DND-41 (cell line): ENCODE data around the gene CD300LG.

ENCODE experiments used
- ATAC-seq: fragments of 200-7000 bp; cut with Tn5 transposase; 3 replicates; pipeline ENCODE4 v1.9.1; 2021; ENCODE audit warnings: low read depth; ENCODE audit not compliant: insufficient read depth
- DNase-seq: peaks from one replicate; pipeline ENCODE4 v3.0.0-alpha.2; 2020
- H2AFZ ChIP-seq: 2 replicates; pipeline ENCODE4 v1.6.0; 2012; ENCODE audit warnings: low read depth, low read length
- H3K27ac ChIP-seq: 2 replicates; pipeline ENCODE4 v1.5.1; 2012; ENCODE audit warnings: low read length, inconsistent platforms
- H3K27me3 ChIP-seq: fragments of 200-600 bp; sonication (generic); 2 replicates; pipeline ENCODE4 v1.6.0; 2012; ENCODE audit warnings: low read length, mild to moderate bottlenecking, inconsistent platforms; ENCODE audit not compliant: insufficient read depth, poor library complexity
- H3K36me3 ChIP-seq: 2 replicates; pipeline ENCODE4 v1.5.1; 2012; ENCODE audit warnings: low read length, inconsistent platforms; ENCODE audit not compliant: insufficient read depth
- H3K4me1 ChIP-seq: 2 replicates; pipeline ENCODE4 v1.5.1; 2012; ENCODE audit warnings: mild to moderate bottlenecking, low read length; ENCODE audit not compliant: insufficient read depth
- H3K4me2 ChIP-seq: 2 replicates; pipeline ENCODE4 v1.6.0; 2012; ENCODE audit warnings: mild to moderate bottlenecking, moderate library complexity, low read length, inconsistent platforms; ENCODE audit not compliant: insufficient read depth
- H3K4me3 ChIP-seq, 2 experiments: fragments of 200-600 bp in 1 of 2; shearing (Covaris generic) in 1 of 2; 2 replicates each; pipeline ENCODE4 v1.5.1; 2012 to 2016; ENCODE audit warnings: inconsistent platforms in 2 of 2, low read length in 2 of 2, mild to moderate bottlenecking in 2 of 2, low read depth in 1 of 2, moderate library complexity in 1 of 2
- H3K79me2 ChIP-seq: 2 replicates; pipeline ENCODE4 v1.6.0; 2012; ENCODE audit warnings: low read length, inconsistent platforms; ENCODE audit not compliant: insufficient read depth
- H3K9ac ChIP-seq: 2 replicates; pipeline ENCODE4 v1.6.0; 2012; ENCODE audit warnings: low read depth, mild to moderate bottlenecking, inconsistent platforms, low read length, moderate library complexity
- H3K9me3 ChIP-seq: 2 replicates; pipeline ENCODE4 v1.5.1; 2012; ENCODE audit warnings: low read length, moderate library complexity, mild to moderate bottlenecking, inconsistent platforms; ENCODE audit not compliant: insufficient read depth, severe bottlenecking
- H4K20me1 ChIP-seq: 2 replicates; pipeline ENCODE4 v1.6.0; 2012; ENCODE audit warnings: low read length; ENCODE audit not compliant: insufficient read depth
- CTCF ChIP-seq: IDR thresholded peaks from 2 replicates; pipeline ENCODE4 v1.5.1; 2012; ENCODE audit warnings: borderline replicate concordance, low read length, moderate library complexity, mild to moderate bottlenecking; ENCODE audit not compliant: poor library complexity, severe bottlenecking; ENCODE audit errors: extremely low read depth
- EZH2 ChIP-seq: IDR thresholded peaks from 3 replicates; pipeline ENCODE4 v1.6.1; 2012; ENCODE audit warnings: borderline replicate concordance, low read depth, mild to moderate bottlenecking, moderate library complexity, low read length, inconsistent platforms; ENCODE audit not compliant: severe bottlenecking

The CD300LG gene

GRCh38 chr17:43823350-43824084 is 23.5 kb upstream of the CD300LG start:
- TF ChIP-seq EZH2 (no peak), CTCF (no peak)
- Histone ChIP-seq H3K36me3 (no peaks in the 10 kb centered on the region), H2AFZ (no peak overlapping the region), H3K9me3 (no peaks in the 10 kb centered on the region), H4K20me1 (no peaks in the 10 kb centered on the region), H3K79me2 (no peaks in the 10 kb centered on the region), H3K4me2 (no peak overlapping the region), H3K4me1 (no peaks in the 10 kb centered on the region), H3K27ac (no peak overlapping the region), H3K4me3 (no peak overlapping the region), H3K9ac (no peak overlapping the region), H3K27me3 (peaks cover 5% of the 10 kb centered on the region)
- DNase-seq (no peak), ATAC-seq (no peak)

DNA sequence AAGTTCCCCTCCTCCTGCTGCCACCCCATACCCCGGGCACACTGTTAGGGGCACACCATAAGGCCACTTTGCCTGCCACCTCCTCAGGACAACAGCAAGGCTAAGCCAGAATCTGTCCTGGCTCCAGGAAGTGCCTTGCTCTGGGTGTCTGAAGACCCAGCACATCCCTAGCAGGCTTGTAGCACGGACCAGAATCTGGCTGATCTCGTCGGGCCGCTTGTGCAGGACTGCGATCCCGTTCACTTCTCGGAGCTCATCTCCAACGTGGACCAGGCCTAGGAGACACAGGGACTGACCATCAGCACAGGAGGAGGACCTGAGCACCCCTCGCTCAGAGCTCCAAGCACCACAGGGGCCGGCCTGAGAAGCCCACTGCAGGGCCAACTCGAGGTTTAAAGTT is 21.4 kb upstream of the CD300LG start:
- no peak overlapping the region for H3K9ac ChIP-seq
- ATAC-seq = no peak
- no peaks in the 10 kb centered on the region for H3K79me2 ChIP-seq

GRCh38 chr17:43826206-43826605 is 20.8 kb upstream of the CD300LG start:
- no peak overlapping the region for H3K27ac ChIP-seq
- H3K36me3 ChIP-seq = no peaks in the 10 kb centered on the region
- no peak overlapping the region for H2AFZ ChIP-seq
- TF ChIP-seq EZH2 = no peak
- no peak for TF ChIP-seq CTCF
- H3K79me2 ChIP-seq = no peaks in the 10 kb centered on the region
- DNase-seq (no peak), ATAC-seq (no peak)
- H3K4me2 ChIP-seq = no peak overlapping the region
- no peak overlapping the region for H3K4me3 ChIP-seq
- H3K27me3 ChIP-seq = peaks cover 15% of the 10 kb centered on the region
- H4K20me1 ChIP-seq = no peaks in the 10 kb centered on the region
- H3K9me3 ChIP-seq = no peaks in the 10 kb centered on the region
- H3K4me1 ChIP-seq = no peaks in the 10 kb centered on the region
- H3K9ac ChIP-seq = no peak overlapping the region

More for the DNA sequence above, 21.4 kb upstream of the CD300LG start:
- DNase-seq = no peak
- H3K9me3 ChIP-seq = no peaks in the 10 kb centered on the region
- no peak overlapping the region for H3K27ac ChIP-seq
- no peak overlapping the region for H2AFZ ChIP-seq
- no peaks in the 10 kb centered on the region for H3K4me1 ChIP-seq
- H4K20me1 ChIP-seq = no peaks in the 10 kb centered on the region
- no peak for TF ChIP-seq EZH2
- TF ChIP-seq CTCF = no peak
- H3K36me3 ChIP-seq = no peaks in the 10 kb centered on the region
- H3K4me2 ChIP-seq = no peak overlapping the region
- H3K4me3 ChIP-seq = no peak overlapping the region
- peaks cover 9% of the 10 kb centered on the region for H3K27me3 ChIP-seq
